ENCODE measurements around the gene NHERF1. TPM values are rescaled to one million over a fixed set of nuclear protein-coding genes. Genes with fewer than 3 reads are reported as not detected.

The NHERF1 gene
- 38.1 and 44.8 TPM in 2 replicates for total RNA-seq (2014; rRNA removed; shearing (Covaris generic))

- DNase-seq (ENCODE audit: low read depth): peak; percentile 97
Measured at GRCh38 chr17:74748529-74749278, at the start of gene NHERF1. NHERF1 (plus strand) TSS chr17:74748628; CDS start chr17:74748847, 219 bp downstream.

GRCh38 chr17:74699236-74699635 is 49.2 kb upstream of the NHERF1 start:
- DNase-seq (ENCODE audit: low read depth): no peak

GRCh38 chr17:74702116-74702871 is 46.1 kb upstream of the NHERF1 start:
- DNase-seq (ENCODE audit: low read depth): no peak

GRCh38 chr17:74703311-74703710 is 45.1 kb upstream of the NHERF1 start:
- DNase-seq (ENCODE audit: low read depth): no peak

GRCh38 chr17:74704544-74704943 is 43.9 kb upstream of the NHERF1 start:
- DNase-seq (ENCODE audit: low read depth): no peak

- DNase-seq (ENCODE audit: low read depth): no peak
Measured at GRCh38 chr17:74711058-74711824, 37.2 kb upstream of the NHERF1 start.

GRCh38 chr17:74712301-74712700 is 36.1 kb upstream of the NHERF1 start:
- no peak for DNase-seq (ENCODE audit: low read depth)

GRCh38 chr17:74712756-74713155 is 35.7 kb upstream of the NHERF1 start, which contains the start of gene CD300LF:
CD300LF (minus strand) TSS chr17:74712923; CDS start chr17:74712866, 57 bp downstream.
- DNase-seq (ENCODE audit: low read depth): no peak

- DNase-seq (ENCODE audit: low read depth): no peak
Measured at GRCh38 chr17:74713171-74713755, 35.2 kb upstream of the NHERF1 start.

GRCh38 chr17:74715144-74715543 is 33.3 kb upstream of the NHERF1 start:
- peak; percentile 39 for DNase-seq (ENCODE audit: low read depth)

GRCh38 chr17:74720506-74720905 is 27.9 kb upstream of the NHERF1 start:
- no peak for DNase-seq (ENCODE audit: low read depth)

- DNase-seq (ENCODE audit: low read depth): no peak
Measured at GRCh38 chr17:74722782-74723181, 25.6 kb upstream of the NHERF1 start.

GRCh38 chr17:74723891-74724290 is 24.5 kb upstream of the NHERF1 start:
- no peak for DNase-seq (ENCODE audit: low read depth)

- DNase-seq (ENCODE audit: low read depth): no peak
Measured at GRCh38 chr17:74725111-74725510, 23.3 kb upstream of the NHERF1 start.

- DNase-seq (ENCODE audit: low read depth): no peak
Measured at GRCh38 chr17:74728033-74728701, 20.3 kb upstream of the NHERF1 start.

- DNase-seq (ENCODE audit: low read depth): no peak
Measured at GRCh38 chr17:74728702-74729075, 19.7 kb upstream of the NHERF1 start.

GRCh38 chr17:74729368-74729767 is 19.1 kb upstream of the NHERF1 start:
- DNase-seq (ENCODE audit: low read depth): no peak

GRCh38 chr17:74729866-74730265 is 18.6 kb upstream of the NHERF1 start:
- no peak for DNase-seq (ENCODE audit: low read depth)

GRCh38 chr17:74730491-74731346 is 17.7 kb upstream of the NHERF1 start:
- no peak for DNase-seq (ENCODE audit: low read depth)

GRCh38 chr17:74731347-74731605 is 17.2 kb upstream of the NHERF1 start:
- no peak for DNase-seq (ENCODE audit: low read depth)

Data from Daoy (cell line).